Psoas muscle (tissue), 8 donors: ENCODE measurements around the gene CCNI. TPM values are rescaled to one million over a fixed set of nuclear protein-coding genes. Genes with fewer than 3 reads are reported as not detected.

Experiments
- ATAC-seq, 4 donors: fragments of 200-7000 bp; cut with Tn5 transposase; one replicate each; pipeline ENCODE4 v1.9.1; 2020; ENCODE audit warnings: moderate library complexity in 3 of 4, mild to moderate bottlenecking in 2 of 4
- DNase-seq, 2 donors: peaks; one replicate each; pipeline ENCODE4 v3.0.0-alpha.2; 2020
- H3K27ac ChIP-seq: fragments of 200-600 bp; one replicate; pipeline ENCODE4 v1.8.0; 2022
- H3K27me3 ChIP-seq, 3 donors: fragments of 200-600 bp in 1 of 3; one replicate each; pipeline versions ENCODE4 v1.6.1 to v1.8.0; 2013 to 2022; ENCODE audit warnings: low read length in 2 of 3, mild to moderate bottlenecking in 2 of 3, moderate library complexity in 1 of 3; ENCODE audit not compliant: insufficient read depth in 3 of 3
- H3K36me3 ChIP-seq, 2 donors: fragments of 200-600 bp in 1 of 2; one replicate each; pipeline versions ENCODE4 v1.6.1 to v1.8.0; 2013 to 2022; ENCODE audit warnings: low read depth in 1 of 2, mild to moderate bottlenecking in 1 of 2, moderate library complexity in 1 of 2; ENCODE audit not compliant: insufficient read depth in 1 of 2
- H3K4me1 ChIP-seq: fragments of 200-600 bp; one replicate; pipeline ENCODE4 v1.8.0; 2022
- H3K4me3 ChIP-seq: fragments of 200-600 bp; one replicate; pipeline ENCODE4 v1.8.0; 2022; ENCODE audit warnings: mild to moderate bottlenecking
- H3K9me3 ChIP-seq: fragments of 200-600 bp; one replicate; pipeline ENCODE4 v1.8.0; 2022
- WGBS, 3 donors: extraction: QIAGEN DNeasy Blood & Tissue Kit; methylation state at CpG; one replicate each; pipeline versions ENCODE4 v1.1.6 to v1.1.7; 2013; 5-methylcytosine and 5-hydroxymethylcytosine counted together
- intact Hi-C, 2 donors: fragments of 100-400 bp; cut with DNase I; formaldehyde crosslinking; loops; one replicate each; pipeline versions ENCODE4 v1.11.0 to v1.14.2; 2022
- polyA plus RNA-seq, 3 donors: library from polyadenylated mRNA; stranded (reverse); fragments of 200-250 nt; gene quantifications; one replicate each; pipeline ENCODE4 v1.2.3, GENCODE V29; 2013
- total RNA-seq, 4 donors: library from RNA; stranded (reverse); fragmentation: NEBNext Ultra II Directional in 2 of 4; extraction: Animal tissue kit (Norgen Biotek cat#: 25700) in 2 of 4; gene quantifications; one replicate each; pipeline versions ENCODE4 v1.2.1 to v1.2.4, GENCODE V29; 2021 to 2023
- TF ChIP-seq, protein P1 (sequence below): fragments of 200-600 bp; IDR thresholded peaks from one replicate; pipeline ENCODE4 v1.8.0; 2022; ENCODE audit warnings: antibody characterized with exemption
- donor health status: healthy with polysubstance abuse.
- donor health status: DM: no; HTN: no; CAD: no; lungs with moderate emphysema.
- donor health status: Bipolar disorder and iron deficiency.
- donor health status: healthy.
- donor health status: DM: yes; HTN: yes; CAD: no.
- donor health status: DM: no; HTN: no; CAD: no.
- donor health status: DM: no; HTN: no; CAD: no.
- donor health status: DM: yes; HTN: yes; CAD: no.

Gene CCNI
- total and polyA plus RNA-seq, 7 donors, result 82.1 to 182 (median 147) TPM

DNA sequence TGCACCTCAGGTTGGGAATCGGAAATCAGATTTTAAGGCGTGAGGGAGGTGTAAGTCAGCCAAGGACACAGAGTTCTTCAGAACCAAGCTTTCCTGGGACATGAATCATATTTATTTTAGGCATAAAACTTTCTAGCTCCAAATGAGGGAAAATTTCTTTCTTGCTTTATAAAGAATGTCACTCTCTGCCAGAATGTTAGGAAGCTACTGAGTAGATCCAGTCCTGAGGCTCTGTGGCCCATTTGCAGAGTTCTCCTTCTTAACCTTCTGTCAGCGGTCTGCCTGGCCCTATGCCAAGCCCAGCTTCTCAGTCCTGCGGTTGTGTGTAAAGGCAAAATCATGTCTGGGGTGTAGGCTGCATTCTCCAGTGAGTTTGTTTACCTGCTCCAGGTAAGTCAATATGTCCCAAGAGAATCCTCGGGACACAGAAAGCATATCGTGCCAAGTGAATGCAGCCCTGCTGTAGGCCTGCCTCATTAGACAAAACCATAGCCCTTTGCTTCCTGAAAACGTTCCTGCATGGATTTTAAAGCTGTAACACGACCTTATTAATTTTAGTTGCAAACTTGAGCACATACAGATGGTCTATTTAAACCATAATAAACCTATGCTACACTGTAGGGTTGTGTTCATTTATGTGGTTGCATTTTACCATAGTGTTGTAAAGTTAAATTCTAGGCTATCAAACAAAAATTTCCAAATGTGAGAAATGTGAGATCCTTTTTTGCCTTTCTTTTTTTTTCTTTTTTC is 29.2 kb upstream of the CCNI start:
- peak overlapping the region; percentile 40 for H3K4me3 ChIP-seq
- intact Hi-C loops, result no loop called here
- H3K9me3 ChIP-seq, result no peaks in the 10 kb centered on the region
- TF ChIP-seq, protein P1, sequence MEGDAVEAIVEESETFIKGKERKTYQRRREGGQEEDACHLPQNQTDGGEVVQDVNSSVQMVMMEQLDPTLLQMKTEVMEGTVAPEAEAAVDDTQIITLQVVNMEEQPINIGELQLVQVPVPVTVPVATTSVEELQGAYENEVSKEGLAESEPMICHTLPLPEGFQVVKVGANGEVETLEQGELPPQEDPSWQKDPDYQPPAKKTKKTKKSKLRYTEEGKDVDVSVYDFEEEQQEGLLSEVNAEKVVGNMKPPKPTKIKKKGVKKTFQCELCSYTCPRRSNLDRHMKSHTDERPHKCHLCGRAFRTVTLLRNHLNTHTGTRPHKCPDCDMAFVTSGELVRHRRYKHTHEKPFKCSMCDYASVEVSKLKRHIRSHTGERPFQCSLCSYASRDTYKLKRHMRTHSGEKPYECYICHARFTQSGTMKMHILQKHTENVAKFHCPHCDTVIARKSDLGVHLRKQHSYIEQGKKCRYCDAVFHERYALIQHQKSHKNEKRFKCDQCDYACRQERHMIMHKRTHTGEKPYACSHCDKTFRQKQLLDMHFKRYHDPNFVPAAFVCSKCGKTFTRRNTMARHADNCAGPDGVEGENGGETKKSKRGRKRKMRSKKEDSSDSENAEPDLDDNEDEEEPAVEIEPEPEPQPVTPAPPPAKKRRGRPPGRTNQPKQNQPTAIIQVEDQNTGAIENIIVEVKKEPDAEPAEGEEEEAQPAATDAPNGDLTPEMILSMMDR, result no peak
- peaks cover 12% of the 10 kb centered on the region for H3K4me1 ChIP-seq
- peak; percentile 52 to 81 for DNase-seq
- 7 to 25% (median 11%) methylated on average over 8 of the region's 8 CpGs for WGBS, 3 donors
- ATAC-seq, result peak in 3 of 4 donors; percentile 59 to 89 (median 68)
- no peak overlapping the region for H3K27ac ChIP-seq
- H3K27me3 ChIP-seq, result no peaks in the 10 kb centered on the region
- H3K36me3 ChIP-seq, result no peaks in the 10 kb centered on the region

DNA sequence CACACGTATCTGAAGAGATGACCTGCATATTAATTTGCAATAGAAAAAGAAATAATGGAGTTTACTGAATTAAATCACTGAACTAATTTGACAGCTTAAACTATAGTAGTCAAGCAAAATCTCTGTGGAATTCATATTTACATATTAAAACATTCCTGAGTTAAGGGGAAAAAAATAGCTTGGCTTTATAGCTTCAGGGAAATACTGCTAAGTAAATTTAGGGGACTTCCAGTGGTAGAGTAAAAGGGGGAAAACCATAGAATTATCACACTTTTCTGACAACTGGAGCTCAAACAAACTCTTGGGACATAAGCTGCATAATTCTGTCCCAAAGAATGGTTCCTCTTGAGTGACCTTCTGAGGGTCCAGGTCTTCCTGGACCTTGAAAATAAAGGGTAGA is 28.6 kb upstream of the CCNI start:
- intact Hi-C loops, result no loop called here
- H3K9me3 ChIP-seq, result no peaks in the 10 kb centered on the region
- no peaks in the 10 kb centered on the region for H3K27me3 ChIP-seq
- TF ChIP-seq, protein P1, result no peak
- 93 to 97% (median 94%) methylated on average over 1 of the region's 1 CpG for WGBS, 3 donors
- H3K4me3 ChIP-seq, result peak overlapping the region; percentile 40
- ATAC-seq (no peak), DNase-seq (no peak)
- peaks cover 12% of the 10 kb centered on the region for H3K4me1 ChIP-seq
- H3K36me3 ChIP-seq, result no peaks in the 10 kb centered on the region
- no peak overlapping the region for H3K27ac ChIP-seq

DNA sequence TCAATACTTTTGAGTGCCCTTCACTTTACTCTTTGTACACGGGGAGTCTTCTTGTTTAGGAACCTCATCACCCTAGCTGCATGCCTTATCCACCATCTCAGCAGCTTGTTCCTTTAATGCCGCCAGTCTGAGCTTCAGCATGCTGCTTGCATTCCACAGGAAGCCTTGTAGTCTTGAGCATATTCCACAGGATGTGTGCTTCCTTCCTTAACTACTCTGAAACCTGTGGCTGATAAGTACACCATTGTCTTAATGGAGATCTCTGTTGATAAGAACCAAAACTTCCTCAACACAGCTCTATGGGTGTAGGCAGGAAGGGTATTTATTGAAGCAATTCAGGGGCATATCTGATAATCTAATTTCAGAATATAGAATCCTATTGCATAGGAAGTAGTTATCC is 24.4 kb upstream of the CCNI start:
- intact Hi-C loops, result no loop called here
- ATAC-seq (no peak), DNase-seq (no peak)
- Histone ChIP-seq H3K9me3 (no peaks in the 10 kb centered on the region), H3K4me3 (no peak overlapping the region), H3K27me3 (no peaks in the 10 kb centered on the region), H3K4me1 (peaks cover 9% of the 10 kb centered on the region), H3K36me3 (no peaks in the 10 kb centered on the region), H3K27ac (no peak overlapping the region)
- 53 to 60% (median 54%) methylated on average over 2 of the region's 2 CpGs for WGBS, 3 donors
- TF ChIP-seq, protein P1, result no peak

GRCh38 chr4:77097611-77098010 is 21.8 kb upstream of the CCNI start:
- no peak overlapping the region for H3K4me3 ChIP-seq
- H3K27me3 ChIP-seq, result no peaks in the 10 kb centered on the region
- TF ChIP-seq, protein P1, result no peak
- no peaks in the 10 kb centered on the region for H3K4me1 ChIP-seq
- no peaks in the 10 kb centered on the region for H3K9me3 ChIP-seq
- no peaks in the 10 kb centered on the region for H3K36me3 ChIP-seq
- H3K27ac ChIP-seq, result no peak overlapping the region
- intact Hi-C loops, result loop anchor here (5.0 kb wide), 3 partner anchors 55 to 105 kb away; partner anchors contain the start of gene CCNG2 (in 1 of the 2)
- ATAC-seq (no peak), DNase-seq (no peak)
